ENCODE data around the gene EZR.
A peak's percentile ranks its signal among the peaks of the same experiment; 100 is the strongest.

EZR gene

DNA sequence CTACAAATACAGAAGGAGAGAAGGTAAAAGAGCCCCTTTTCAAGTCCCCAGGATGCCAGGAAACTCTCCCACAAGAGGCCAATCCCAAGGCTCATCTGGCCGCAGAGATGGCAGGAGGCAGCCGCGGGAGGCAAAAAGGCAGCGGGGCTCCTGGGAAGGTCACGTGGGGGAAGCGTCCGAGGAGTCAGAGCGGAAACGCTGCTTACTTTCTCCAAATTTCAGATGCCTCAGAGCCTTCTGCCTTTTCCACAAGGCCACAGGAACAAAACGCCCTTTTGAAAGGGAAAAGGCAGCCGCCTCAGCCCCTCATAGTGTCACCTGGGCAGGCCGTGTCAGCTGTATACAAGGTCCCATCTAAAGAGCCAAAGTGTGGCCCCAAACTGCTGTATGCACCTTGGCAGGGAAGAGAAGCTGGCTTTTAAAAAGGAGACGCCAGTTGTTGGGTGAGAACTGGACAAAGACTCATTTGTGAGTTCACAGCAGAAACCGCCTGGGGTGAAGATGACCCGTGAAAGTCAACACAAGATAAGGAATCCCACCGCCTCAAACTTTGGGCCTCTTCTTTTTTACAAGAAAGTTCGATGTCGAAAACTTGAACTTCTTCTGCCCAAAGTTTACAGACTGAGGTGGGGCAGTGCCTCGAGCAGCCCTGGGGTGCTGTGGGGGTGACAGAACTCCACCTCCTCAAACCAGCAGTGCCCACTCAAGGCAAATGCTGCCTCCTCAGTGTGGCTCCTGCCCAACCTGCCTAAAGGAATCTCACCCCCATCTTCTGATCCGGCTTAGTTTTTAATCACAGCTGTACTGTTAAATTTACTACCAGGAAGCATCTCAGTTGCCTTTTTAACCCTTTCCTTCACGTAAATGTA is 45.4 kb downstream of the EZR start:
- no peak for DNase-seq

DNA sequence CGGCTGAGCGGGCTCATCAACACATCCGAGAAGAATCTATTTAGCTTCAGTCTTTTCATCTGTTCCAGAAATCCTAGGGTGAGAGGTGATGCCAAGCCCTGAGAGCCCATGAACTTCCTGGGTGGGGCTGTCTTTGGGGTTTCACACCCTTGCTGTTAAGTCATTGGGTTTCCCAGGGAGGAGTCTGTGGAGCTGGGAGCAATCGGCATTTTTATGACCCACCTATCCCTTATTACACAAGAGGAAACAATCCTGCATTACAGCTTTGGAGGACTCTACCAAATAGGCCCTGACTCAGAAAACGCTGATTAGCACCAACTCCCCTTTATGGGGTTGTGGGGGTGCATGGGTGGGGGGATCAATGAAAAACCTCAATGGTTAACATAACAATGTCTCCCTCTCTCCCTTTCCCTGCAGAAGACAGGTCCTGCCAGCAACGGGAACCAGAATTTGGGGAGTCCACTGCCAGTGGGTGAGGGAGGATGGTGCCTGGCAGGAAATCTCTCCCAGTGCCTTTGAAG is 46.3 kb downstream of the EZR start:
- peak; percentile 20 for DNase-seq

DNA sequence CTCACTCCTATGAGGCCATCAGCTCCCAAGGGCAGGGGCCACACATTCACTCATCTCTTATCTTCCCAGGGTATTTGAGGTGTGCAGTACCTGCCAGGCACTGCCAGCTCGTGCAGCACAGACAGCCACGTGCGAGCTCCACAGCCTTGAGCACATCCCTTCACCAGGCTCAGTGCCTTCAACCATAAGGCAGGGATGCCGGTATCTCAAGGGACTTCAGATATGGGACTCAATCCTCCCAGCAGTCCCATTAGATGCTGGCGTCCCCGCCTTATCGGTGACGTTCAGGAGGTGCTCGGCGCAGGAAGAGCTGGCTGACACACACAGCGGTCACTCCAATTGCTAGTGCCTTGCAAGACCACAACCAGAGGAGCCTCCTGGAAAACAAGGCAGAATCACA is 47.0 kb downstream of the EZR start:
- no peak for DNase-seq

DNA sequence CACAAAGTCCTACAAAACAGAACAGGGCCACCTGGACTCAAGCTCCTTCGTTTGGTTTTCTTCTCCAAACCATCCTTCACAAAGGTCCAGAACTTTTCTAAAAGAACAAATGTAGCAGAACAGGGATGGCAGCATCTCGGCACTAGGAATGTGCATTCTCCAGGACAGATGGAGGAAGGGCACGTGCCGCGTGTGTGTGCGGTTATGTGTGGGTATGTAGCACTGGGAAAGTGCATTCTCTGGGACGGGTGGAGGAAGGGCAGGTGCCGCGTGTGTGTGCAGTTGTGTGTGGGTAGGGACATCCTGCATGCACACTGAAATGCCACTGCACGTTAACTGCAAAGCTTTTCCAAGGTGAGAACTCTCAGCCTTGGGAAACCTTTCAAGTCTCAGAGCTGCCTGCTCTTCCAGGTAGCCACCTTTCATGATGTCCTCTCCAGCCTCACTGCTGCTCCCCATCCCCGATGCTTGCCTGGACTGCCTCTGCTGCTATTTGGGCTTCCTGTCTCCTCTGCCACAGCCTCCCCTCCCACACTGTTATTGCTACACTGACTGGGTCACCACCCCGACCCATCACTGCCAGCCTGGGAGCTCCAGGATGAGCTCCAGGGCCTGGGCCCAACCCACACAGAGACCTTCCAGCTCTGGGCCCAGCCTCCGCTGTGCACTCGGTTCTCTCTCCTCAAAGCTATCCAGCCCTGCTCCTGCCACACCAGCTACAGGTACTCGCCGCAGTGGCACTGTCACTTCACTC is 47.6 kb downstream of the EZR start:
- DNase-seq = no peak

DNA sequence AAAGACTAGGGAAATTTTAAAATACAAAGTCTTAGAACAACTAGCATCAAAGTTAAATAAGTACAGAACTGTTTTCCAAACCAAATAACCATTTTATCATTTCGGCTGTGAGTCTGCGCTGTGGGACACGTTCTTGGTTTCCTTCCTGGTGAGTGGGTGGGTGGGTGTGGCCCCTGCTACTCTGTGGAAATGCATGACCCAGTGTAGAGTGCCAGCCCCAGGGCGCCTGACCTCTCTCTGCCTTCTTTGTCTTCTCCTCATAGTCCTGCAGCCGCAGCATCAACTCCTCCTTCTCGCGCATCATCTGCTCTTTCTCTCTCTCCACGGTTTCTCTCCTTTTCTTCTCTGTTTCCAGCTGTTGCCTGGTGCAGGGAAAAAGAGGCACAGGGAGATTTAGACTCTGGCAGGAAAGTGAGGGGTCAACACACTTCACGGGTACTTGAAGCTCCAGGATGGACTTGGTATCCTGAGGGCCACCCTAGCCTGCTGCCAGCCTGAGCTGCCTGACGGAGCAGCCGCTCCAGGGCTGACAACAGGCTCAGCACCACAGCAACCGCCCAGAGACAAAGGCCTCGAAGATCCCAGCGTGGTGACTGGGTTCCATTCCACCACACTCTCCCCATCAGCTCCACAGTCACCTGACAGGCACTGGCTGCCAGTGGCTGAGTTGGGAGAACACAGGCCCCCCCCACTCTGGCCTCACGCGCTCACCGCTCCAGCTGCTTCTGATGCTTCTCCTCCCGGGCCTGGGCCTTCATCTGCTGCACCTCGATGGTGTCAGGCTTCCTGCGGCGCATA is 48.4 kb downstream of the EZR start:
- no peak for DNase-seq

DNA sequence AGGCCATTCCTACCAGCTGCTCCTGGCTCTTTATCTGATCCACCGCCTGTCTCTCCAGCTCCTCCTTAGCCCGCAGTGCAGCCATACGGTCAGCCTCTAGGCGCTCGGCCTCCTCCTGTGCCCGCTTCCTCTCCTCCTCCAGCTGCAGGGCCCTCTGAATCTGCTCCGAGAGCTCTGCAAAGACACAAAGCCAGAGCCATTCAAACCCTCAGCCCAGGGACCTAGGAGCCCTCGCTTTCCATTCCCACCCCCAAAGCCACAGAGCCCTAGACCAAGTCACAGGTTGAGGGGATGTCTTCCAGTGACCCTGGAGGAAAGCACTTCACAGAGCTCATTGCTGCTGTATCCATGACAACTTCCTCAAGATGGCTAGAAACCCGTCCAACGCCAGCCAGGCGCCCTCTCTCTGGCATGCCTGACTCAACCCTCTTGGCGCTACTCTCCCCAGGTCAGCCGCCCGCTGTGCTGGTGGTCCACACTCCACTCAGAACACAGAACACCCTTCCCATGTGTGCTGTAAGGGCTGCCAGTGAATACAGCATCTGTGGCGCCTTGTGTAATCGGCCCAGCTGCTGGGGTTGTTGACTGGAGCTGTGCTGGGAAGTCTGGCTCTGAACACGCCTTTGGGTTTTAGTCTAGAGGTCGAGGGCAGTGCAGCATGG is 49.3 kb downstream of the EZR start:
- no peak for DNase-seq

DNA sequence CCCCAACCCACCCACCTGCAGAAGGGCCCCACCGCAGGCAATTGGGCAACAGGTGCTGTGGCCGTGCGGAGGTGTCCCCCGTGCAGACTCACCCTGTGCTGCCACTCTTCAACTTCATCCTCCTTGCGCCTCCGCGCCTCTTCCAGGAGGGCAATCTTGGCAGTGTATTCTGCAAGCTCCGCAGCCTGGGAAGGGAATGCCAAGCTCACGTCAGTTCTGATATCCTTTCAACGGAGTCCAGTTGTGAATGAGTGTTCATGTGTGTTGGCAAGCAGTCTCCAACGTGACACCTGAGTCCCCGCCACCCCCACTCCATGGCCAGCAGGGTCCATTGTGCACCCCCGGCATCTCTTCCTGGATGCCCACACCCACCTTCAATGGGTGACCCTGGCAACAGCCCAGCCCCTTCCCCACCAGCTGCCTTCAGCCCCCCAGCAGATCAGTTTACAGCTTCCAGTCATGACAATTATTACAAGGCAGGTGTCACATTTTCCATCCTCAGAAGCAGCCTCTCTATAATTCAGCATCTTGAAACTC is 49.9 kb downstream of the EZR start:
- DNase-seq = no peak

DNA sequence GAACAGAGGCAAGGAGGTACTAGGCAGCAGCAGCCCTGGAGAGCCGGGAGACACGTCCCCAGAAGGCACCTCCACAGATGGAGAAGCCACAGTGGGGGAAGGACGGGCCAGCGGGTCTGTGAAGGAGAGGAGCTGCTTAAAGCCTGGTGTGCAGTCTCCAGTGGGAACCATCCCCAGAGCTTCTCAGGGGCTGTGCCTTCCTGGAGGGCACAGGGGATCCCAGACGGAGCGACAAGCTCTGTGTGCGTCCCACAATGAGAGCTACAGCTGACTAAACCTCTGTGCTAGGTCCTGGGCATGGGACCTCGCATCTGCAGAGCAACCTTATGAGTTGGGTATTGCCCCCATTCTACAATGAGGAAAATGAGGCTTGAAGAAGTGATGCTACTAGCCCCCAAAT is 50.7 kb downstream of the EZR start:
- DNase-seq = no peak

DNA sequence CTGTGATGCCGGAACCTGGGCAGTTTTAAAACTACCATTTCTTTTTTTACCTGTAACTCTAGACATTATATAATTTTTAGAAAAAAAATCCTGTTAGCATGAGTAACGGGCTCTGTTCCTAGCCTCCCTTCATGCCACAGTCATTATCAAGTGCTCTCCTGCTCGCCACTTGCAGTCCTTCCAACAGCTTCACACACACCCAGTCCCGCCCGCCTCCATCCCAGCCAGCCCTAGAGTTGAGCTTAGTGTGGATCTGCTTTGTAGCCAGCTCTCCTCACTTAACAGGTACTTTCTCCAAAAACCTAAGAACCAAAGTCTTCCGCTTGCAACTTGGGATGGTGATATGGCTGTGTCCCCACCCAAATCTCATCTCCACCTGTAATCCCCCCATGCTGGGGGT is 51.5 kb downstream of the EZR start:
- DNase-seq = no peak

DNA sequence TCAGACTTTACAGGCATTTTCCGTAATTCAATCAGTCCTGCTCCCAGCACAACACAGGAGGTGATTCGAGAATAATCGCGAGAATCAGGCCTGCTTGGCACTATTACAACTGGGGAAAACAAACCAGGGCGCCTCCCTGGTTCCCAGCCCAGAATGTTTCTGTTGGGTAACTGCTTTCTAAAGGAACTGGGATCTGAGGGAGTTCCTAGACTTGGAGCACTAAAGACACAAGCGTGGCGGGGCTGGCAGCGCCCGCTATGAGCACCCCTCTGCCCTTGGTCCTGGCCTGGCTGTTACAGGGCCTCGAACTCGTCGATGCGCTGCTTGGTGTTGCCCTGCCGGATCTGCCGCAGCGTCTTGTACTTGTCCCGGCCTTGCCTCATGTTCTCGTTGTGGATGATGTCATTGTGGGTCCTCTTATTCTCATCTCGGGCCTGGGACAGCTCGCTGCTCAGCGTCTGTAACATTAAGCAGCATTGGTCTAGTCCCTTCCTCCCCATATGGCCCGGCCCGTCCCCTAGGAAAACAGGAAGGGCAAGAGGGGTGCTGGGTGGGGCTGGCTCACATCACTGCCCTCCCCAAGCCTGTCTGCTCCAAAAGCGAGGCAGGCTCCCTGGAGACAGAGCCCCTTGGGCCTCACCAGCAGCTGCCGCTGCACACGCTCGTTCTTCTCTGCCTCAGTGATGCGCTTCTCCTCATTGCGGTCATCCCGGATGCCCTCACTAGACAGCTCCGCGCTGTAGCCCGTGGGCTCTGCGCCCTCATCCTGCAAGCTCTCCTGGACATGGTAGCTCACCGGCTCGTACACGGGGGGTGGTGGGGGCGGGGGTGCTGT is 52.3 kb downstream of the EZR start:
- DNase-seq = no peak

DNA sequence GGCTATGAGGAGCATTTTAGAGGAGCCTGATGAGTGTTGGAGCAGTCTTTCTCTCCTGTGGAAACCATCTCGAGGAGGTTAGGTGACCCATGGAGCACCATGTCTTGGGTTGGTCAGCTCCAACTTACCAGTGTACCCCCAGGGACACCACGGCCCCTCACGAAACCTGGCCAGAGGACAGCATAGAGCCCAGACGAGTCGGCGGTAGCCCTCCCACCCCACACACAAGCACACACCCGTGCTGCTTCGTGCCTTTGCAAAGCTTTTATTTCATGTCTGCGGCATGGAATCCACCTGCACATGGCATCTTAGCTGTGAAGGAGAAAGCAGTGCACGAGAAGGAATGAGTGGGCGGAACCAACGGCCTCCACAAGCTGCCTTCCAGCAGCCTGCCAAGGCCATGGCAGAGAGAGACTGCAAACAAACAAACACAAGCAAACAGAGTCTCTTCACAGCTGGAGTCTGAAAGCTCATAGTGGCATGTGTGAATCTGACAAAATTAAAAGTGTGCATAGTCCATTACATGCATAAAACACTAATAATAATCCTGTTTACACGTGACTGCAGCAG is 53.6 kb downstream of the EZR start:
- no peak for DNase-seq

DNA sequence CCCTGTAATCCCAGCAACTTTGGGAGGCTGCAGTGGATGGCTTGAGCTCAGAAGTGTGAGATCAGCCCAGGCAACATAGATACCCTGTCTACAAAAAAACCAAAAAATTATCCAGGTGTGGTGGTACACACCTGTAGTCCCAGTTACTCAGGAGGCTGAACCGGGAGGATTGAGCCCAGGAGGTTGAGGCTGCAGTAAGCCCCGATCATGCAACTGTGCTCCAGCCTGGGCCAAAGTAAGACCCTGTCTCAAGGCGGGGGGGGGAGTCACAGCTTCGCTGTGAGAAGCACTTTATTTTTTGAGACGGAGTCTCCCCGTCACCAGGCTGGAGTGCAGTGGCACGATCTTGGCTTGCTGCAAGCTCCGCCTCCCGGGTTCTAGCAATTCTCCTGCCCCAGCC is 54.2 kb downstream of the EZR start:
- DNase-seq = no peak

DNA sequence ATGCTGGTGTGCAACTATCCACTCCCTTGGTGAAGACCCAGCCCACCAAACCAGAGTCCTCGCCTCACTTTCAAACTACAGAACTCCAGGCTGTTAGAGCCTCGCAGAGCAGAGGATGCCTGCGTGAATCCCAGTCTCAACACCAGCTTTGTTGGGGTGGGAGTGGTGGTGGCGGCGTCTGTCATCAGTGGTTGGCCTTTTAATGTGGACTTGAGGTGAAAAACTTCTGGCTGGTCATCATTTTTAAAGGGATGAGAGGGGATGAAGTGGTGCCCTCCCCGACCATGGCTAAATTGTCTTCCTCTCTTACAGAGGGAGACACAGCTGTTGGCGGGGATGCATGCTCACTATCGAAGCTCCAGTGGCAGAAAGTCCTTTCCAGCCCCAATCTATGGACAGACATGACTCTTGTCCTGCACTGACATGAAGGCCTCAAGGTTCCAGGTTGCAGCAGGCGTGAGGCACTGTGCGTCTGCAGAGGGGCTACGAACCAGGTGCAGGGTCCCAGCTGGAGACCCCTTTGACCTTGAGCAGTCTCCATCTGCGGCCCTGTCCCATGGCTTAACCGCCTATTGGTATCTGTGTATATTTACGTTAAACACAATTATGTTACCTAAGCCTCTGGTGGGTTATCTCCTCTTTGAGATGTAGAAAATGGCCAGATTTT is 54.9 kb downstream of the EZR start:
- DNase-seq = no peak

DNA sequence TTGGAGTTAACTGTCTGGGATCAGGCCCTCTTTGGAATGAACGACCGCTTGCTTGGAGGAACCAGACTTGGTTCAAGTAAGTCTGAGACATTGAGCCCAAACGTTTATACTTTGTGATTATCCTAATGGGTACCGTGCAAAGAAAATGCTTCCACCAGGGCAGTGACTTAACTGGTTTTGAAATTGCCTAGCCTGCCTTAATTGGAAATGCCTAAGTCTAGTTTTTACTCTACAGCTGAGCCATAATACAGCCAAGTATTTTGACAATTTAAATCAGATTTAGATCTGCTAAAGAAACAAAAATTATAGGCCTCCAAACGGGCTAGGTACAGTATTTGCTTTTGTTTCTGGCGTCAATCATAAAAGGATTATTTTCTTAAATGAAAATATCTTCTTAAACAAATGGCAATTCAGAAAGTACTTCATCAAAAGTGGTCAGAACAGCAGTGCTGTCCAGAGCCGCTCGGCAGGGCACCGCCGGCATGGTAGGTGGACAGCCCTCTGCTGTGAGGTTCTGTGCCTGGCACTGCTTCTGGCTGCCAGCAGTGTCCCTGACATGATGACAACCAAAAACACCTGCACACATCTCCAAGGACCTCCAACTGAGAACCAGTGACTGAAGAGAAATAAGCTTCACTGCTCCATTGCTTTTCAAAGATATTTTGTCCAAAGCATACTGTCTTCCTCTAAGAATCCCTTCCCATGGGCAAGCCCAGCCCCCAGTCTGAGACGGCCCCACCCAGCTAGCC is 55.6 kb downstream of the EZR start:
- DNase-seq = no peak

DNA sequence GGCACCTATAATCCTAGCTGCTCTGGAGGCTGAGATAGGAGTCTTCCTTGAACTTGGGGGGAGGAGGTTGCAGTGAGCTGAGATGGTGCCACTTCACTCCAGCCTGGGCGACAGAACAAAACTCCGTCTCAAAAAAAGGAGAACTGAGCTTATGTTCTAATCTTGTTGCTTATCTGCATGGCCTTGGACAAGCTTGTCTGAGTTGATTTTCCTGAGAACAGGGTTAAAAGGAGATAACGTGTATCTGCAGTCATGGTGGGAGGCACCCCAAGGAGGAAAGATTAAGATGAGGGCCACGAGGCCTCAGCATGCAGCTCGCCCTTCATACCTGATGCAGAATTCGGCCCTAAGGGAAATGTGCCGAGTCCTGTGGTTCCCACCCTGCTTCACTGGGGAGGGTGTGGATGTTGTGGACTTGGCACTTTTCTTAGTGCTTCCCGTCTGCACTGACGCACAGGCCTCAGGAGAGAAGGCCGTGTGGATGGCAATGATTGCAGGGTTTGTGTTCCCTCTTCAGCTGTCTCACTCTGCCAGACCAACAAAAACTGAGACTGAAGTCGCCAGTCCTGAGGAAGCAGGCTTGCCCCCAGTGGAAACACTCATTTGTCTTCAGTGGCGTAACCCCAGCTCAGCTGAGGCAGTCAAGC is 56.3 kb downstream of the EZR start:
- no peak for DNase-seq

DNA sequence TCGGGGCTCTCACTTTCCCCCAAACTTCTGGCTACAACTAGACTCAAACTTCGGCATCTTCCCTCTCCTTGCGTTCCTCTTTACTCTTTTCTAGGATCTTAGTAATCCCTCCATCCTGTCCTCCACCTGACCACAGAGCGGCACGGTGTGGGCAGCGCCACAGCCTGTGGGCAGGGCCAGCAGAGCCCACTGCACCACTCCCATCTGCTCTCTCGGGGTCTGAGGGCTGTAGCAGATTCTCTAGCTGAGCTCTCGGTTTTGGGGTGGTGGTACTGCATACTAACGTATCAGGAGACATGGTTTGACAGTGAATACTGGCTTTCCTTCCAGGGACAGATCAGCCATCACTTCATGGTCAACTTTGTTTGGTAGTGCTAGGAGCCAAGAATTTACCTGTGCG is 57.4 kb downstream of the EZR start:
- no peak for DNase-seq

DNA sequence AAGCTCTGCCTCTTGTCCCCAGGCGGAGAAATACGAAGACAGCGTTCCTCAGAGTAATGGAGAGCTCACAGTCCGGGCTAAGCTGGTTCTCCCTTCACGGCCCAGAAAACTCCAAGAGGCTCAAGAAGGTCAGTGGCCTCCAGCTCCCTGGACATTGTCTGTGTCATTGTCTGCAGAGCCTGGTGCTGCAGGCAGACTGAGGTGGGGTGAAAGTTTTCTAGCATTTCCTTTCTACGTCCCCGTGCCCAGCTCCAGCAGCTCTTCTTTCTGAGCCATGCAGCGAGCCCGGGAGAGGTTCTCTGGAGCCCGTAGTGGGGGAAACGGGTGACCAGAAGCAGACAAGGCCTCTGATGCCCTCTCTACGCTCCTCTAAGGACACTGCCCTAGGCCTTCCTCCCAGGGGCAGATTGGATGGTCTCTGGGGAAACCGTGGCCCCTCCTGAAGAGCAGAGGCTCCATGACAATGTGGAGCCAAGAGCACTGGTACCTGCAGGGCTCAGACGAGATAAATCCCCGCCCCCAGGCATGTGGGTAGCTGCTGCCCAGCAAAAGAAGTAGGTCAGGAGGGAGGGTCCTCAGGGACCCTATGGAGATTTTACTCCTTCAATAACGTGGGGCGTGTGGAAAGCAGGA is 58.4 kb downstream of the EZR start:
- no peak for DNase-seq

DNA sequence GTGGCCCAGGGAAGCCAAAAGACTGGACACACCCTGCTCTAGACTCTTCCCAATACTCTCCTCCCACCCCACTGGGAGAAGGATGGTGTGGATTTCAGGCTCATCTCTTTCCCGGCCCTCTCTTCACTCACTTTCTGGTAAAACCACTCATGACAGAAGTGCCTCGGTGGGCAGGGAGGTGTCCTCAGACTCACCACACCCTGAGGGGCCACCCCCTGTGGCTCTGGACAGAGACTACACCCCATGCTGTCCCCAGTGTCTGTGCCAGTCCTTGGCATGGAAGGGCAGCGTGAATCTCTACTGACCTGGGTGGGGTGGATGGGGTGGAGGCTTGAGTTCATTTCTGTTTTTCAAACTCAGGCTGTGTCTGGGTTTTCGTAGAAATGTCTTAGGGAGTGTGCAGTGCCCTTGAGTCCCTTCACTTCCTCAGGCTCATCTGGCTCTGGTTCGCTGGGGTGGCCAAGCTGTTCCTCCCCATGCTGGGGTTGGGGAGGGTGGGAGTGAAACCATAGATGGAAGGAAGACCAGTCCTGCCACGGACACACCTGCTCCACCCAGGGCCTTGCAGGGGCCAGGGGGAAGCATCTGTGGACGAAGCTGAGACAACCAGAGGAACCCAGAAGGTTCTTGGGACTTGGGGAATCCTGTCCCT is 59.1 kb downstream of the EZR start:
- DNase-seq = no peak
